Breast epithelium (tissue), 3 donors: ENCODE results near the gene PLXNA4.

ENCODE experiments used
- POLR2A ChIP-seq: fragments of 450-650 bp; IDR thresholded peaks from one replicate; pipeline ENCODE4 v1.6.1; 2016; ENCODE audit warnings: antibody characterized with exemption, mild to moderate bottlenecking, moderate library complexity
- POLR2AphosphoS5 ChIP-seq, 3 donors: sonication (generic); formaldehyde crosslinking; IDR thresholded peaks; one replicate each; pipeline ENCODE4 v1.6.1; 2017; ENCODE audit warnings: antibody characterized with exemption in 3 of 3

- TF ChIP-seq POLR2AphosphoS5 (IDR thresholded peaks at IDR 0.05) (no peak), POLR2A (no peak)
Measured at GRCh38 chr7:132590162-132590561, 13.9 kb upstream of the PLXNA4 start.
